Adipose tissue (tissue), 3 donors: ENCODE data around the gene POU4F2. TPM values are rescaled to one million over a fixed set of nuclear protein-coding genes. Genes with fewer than 3 reads are reported as not detected.
"Not testable (repeated sequence)": the region's sequence is repeated elsewhere in the genome, so short reads cannot be mapped to it uniquely, and the experiment has no call there.

Source experiments
- H3K27ac ChIP-seq: one replicate; pipeline ENCODE4 v1.5.1; 2013; ENCODE audit warnings: low read depth, low read length
- WGBS, 3 donors: extraction: QIAGEN DNeasy Blood & Tissue Kit; methylation state at CpG; one replicate each; pipeline ENCODE4 v1.1.7; 2013; 5-methylcytosine and 5-hydroxymethylcytosine counted together
- polyA plus RNA-seq, 3 donors: library from polyadenylated mRNA; stranded (reverse); fragments of 200-250 nt; gene quantifications; one replicate each; pipeline ENCODE4 v1.2.3, GENCODE V29; 2013
- donor health status: healthy with polysubstance abuse.
- donor health status: Bipolar disorder and iron deficiency.
- donor health status: healthy.

Gene POU4F2
- polyA plus RNA-seq, 3 donors = not detected

GRCh38 chr4:146649232-146649631, 10.5 kb downstream of the POU4F2 start:
- H3K27ac ChIP-seq = no peak overlapping the region
- 8 to 11% (median 10%) methylated on average over 3 of the region's 3 CpGs for WGBS, 3 donors

GRCh38 chr4:146650034-146650433, 11.3 kb downstream of the POU4F2 start:
- H3K27ac ChIP-seq = no peak overlapping the region
- WGBS, 3 donors = 1 to 4% (median 1%) methylated on average over 4 of the region's 4 CpGs

DNA sequence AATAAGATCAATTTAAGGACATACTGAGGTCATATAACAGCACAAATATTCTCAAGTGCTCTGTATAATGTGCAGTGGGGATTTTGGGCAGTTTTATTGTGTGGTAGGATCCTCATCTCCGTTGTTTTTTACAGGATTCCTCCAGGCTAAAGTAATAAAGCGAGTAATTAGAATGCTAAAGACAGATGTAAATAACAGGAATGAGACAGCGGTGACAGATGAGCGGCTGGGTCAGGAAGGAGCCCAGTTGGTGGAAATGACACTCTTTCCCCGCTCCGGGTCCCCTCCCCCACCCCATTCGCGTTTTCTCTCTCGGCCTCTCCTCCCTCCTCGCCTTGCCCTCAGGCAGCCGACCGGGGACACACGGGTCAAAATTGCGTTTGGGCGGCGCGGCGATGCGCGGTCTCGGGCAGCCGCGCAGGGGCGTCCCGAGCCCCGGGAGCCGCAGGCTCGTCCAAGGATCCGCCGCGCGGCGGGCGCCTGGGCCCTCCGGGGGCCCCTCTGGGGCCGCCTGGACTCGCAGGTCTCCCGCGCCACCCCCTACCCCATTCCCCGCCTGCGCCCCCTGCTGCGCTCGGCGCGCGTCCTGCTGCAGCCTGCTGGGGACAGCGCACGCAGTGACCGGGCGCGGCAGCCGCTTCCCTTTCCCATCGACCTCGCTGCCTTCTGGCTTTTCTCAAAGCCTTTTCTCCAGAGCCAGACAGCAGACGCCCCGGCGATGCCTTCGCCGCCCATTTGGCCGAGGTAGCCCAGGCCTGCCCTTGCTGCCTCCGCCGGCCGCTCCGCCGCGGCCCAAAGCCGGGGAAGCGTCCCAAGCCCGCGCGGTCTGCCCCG, 16.2 kb downstream of the POU4F2 start:
- 1 to 2% (median 2%) methylated on average over 60 to 72 of the region's 72 CpGs for WGBS, 3 donors
- H3K27ac ChIP-seq = no peak overlapping the region

DNA sequence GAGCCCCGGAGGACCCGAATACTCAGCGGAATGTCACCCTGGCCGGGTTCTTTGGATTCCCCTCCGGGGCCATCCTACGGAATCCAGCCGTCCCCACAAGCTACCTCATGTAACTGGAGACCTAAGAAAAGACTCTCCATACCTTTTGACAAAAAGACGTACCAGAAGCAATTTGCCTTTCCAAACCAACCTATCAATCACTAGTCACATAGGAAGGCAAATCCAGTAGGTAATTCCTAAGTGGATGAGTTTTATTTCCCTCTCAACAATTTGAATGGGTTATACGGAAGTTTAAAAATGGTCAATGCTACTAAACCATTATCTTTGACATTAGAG, 16.8 kb downstream of the POU4F2 start:
- no peak overlapping the region for H3K27ac ChIP-seq
- 6 to 13% (median 10%) methylated on average over 9 of the region's 9 CpGs for WGBS, 3 donors

DNA sequence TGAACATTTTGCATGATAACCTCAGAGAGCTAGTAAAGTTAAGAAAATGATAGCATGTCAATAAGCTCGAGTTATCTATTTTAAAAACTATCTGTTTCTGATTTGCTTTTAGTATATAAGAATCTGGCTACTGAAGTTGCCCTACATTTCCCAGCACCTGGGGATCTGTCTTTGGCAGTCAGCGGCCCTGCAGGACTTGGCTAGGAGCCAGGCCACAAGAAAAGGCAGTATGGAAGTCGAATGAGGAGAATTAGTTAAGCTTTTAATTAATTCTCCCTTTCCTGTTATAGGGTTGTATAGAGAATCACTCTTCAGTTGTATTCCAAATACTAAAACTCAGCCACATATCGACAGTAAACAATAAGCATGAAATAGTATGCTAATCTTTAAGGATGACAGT, 22.7 kb downstream of the POU4F2 start:
- WGBS, 3 donors = 47 to 58% (median 52%) methylated on average over 4 of the region's 4 CpGs
- H3K27ac ChIP-seq = no peak overlapping the region

- 46 to 71% (median 58%) methylated on average over 3 to 6 of the region's 6 CpGs for WGBS, 3 donors
- not testable (repeated sequence) for H3K27ac ChIP-seq
These were observed 25.2 kb downstream of the POU4F2 start for GRCh38 chr4:146663968-146664311.

- no peak overlapping the region for H3K27ac ChIP-seq
- 64 to 77% (median 68%) methylated on average over 2 of the region's 2 CpGs for WGBS, 3 donors
These were observed 36.3 kb downstream of the POU4F2 start for GRCh38 chr4:146674829-146675570.

Other genes starting within 250 kb of the POU4F2 start
- gene SLC10A7, start 117.0 kb upstream of the POU4F2 start, polyA plus RNA-seq = 1 to 10 TPM; 4.3 to 4.5 (median 4.3) TPM